Neutrophil (primary cell): ENCODE data around the gene CXADR.

Experiments
- H3K27ac ChIP-seq: fragments of 200-600 bp; sonication (generic); 2 replicates; pipeline ENCODE4 v1.5.1; 2016; ENCODE audit warnings: mild to moderate bottlenecking, moderate library complexity
- H3K27me3 ChIP-seq: fragments of 200-600 bp; sonication (generic); 2 replicates; pipeline ENCODE4 v1.6.0; 2016; ENCODE audit warnings: mild to moderate bottlenecking
- H3K36me3 ChIP-seq: fragments of 200-600 bp; sonication (generic); 2 replicates; pipeline ENCODE4 v1.5.1; 2017
- H3K4me1 ChIP-seq, 2 experiments: fragments of 200-600 bp in 1 of 2; sonication (generic) in 1 of 2; 1 replicate in 1 of 2; 2 replicates in 1 of 2; pipeline versions ENCODE4 v1.5.1 to v1.6.1; 2013 to 2016; ENCODE audit warnings: low read depth in 1 of 2, low read length in 1 of 2, mild to moderate bottlenecking in 1 of 2, moderate library complexity in 1 of 2; ENCODE audit not compliant: control insufficient read depth in 1 of 2, insufficient read depth in 1 of 2
- H3K4me3 ChIP-seq, 2 experiments: fragments of 200-600 bp in 1 of 2; sonication (generic) in 1 of 2; 1 replicate in 1 of 2; 2 replicates in 1 of 2; pipeline ENCODE4 v1.5.1; 2013 to 2016; ENCODE audit warnings: low read depth in 1 of 2, low read length in 1 of 2, mild to moderate bottlenecking in 1 of 2, moderate library complexity in 1 of 2
- H3K9me3 ChIP-seq: fragments of 200-600 bp; sonication (generic); 2 replicates; pipeline ENCODE4 v1.5.1; 2016
- CTCF ChIP-seq: fragments of 200-600 bp; sonication (generic); IDR thresholded peaks from 2 replicates; pipeline ENCODE4 v1.5.1; 2016; ENCODE audit warnings: antibody characterized with exemption

Gene CXADR

GRCh38 chr21:17560377-17561025 lies 47.7 kb downstream of the CXADR start:
- no peaks in the 10 kb centered on the region for H3K9me3 ChIP-seq
- no peaks in the 10 kb centered on the region for H3K36me3 ChIP-seq
- H3K27me3 ChIP-seq = no peaks in the 10 kb centered on the region
- no peak overlapping the region for H3K27ac ChIP-seq
- no peak overlapping the region for H3K4me3 ChIP-seq
- TF ChIP-seq CTCF = no peak
- H3K4me1 ChIP-seq = no peaks in the 10 kb centered on the region

GRCh38 chr21:17570786-17571185 lies 57.9 kb downstream of the CXADR start:
- no peaks in the 10 kb centered on the region for H3K36me3 ChIP-seq
- no peak overlapping the region for H3K4me3 ChIP-seq
- no peaks in the 10 kb centered on the region for H3K4me1 ChIP-seq
- no peak for TF ChIP-seq CTCF
- H3K27me3 ChIP-seq = peaks cover 17% of the 10 kb centered on the region
- H3K9me3 ChIP-seq = no peaks in the 10 kb centered on the region
- H3K27ac ChIP-seq = no peak overlapping the region

GRCh38 chr21:17572431-17572830 lies 59.6 kb downstream of the CXADR start:
- H3K27ac ChIP-seq = no peak overlapping the region
- H3K4me1 ChIP-seq = no peaks in the 10 kb centered on the region
- H3K36me3 ChIP-seq = no peaks in the 10 kb centered on the region
- TF ChIP-seq CTCF = no peak
- H3K27me3 ChIP-seq = peaks cover 28% of the 10 kb centered on the region
- H3K4me3 ChIP-seq = no peak overlapping the region
- no peaks in the 10 kb centered on the region for H3K9me3 ChIP-seq

GRCh38 chr21:17575076-17575475 lies 62.2 kb downstream of the CXADR start:
- no peaks in the 10 kb centered on the region for H3K9me3 ChIP-seq
- no peaks in the 10 kb centered on the region for H3K36me3 ChIP-seq
- H3K4me1 ChIP-seq = no peaks in the 10 kb centered on the region
- no peak overlapping the region for H3K27ac ChIP-seq
- no peak overlapping the region for H3K4me3 ChIP-seq
- peaks cover 36% of the 10 kb centered on the region for H3K27me3 ChIP-seq
- TF ChIP-seq CTCF = no peak

- Histone ChIP-seq H3K27me3 (peaks cover 36% of the 10 kb centered on the region), H3K27ac (no peak overlapping the region)
- TF ChIP-seq CTCF = no peak
Observed at GRCh38 chr21:17576080-17576835, 63.4 kb downstream of the CXADR start.

More at GRCh38 chr21:17576080-17576835, 63.4 kb downstream of the CXADR start:
- Histone ChIP-seq H3K4me3 (no peak overlapping the region), H3K4me1 (no peaks in the 10 kb centered on the region), H3K36me3 (no peaks in the 10 kb centered on the region), H3K9me3 (no peaks in the 10 kb centered on the region)
